WTC11 (cell line): Measurements from ENCODE around the gene B4GALT3. TPM values are rescaled to one million over a fixed set of nuclear protein-coding genes. Genes with fewer than 3 reads are reported as not detected.
A peak's percentile ranks its signal among the peaks of the same experiment; 100 is the strongest.

Source experiments
- ATF1 ChIP-seq: sonication (generic); formaldehyde crosslinking; IDR thresholded peaks from 2 replicates; pipeline ENCODE4 v1.8.1; 2023; ENCODE audit warnings: mild to moderate bottlenecking, moderate library complexity, missing genetic modification reagents
- CREM ChIP-seq: sonication (generic); formaldehyde crosslinking; IDR thresholded peaks from 2 replicates; pipeline ENCODE4 v1.8.1; 2022; ENCODE audit warnings: mild to moderate bottlenecking, missing genetic modification reagents, moderate library complexity
- GTF2I ChIP-seq: fragments of 250-450 bp; sonication (Bioruptor Pico); conservative IDR thresholded peaks from 2 replicates; pipeline ENCODE4 v1.4.0; 2021; ENCODE audit warnings: mild to moderate bottlenecking
- IRF2 ChIP-seq: sonication (generic); formaldehyde crosslinking; IDR thresholded peaks from 2 replicates; pipeline ENCODE4 v1.8.0; 2022; ENCODE audit warnings: low read depth, missing genetic modification reagents, borderline replicate concordance
- KAT7 ChIP-seq: sonication (generic); formaldehyde crosslinking; IDR thresholded peaks from 2 replicates; pipeline ENCODE4 v1.8.1; 2023; ENCODE audit warnings: missing genetic modification reagents, mild to moderate bottlenecking, borderline replicate concordance
- MYBL2 ChIP-seq: sonication (generic); formaldehyde crosslinking; IDR thresholded peaks from 2 replicates; pipeline ENCODE4 v1.8.1; 2023; ENCODE audit warnings: mild to moderate bottlenecking, moderate library complexity, missing genetic modification reagents
- NFATC4 ChIP-seq: fragments of 250-450 bp; sonication (Bioruptor Pico); IDR thresholded peaks from 2 replicates; pipeline ENCODE4 v1.9.0; 2021; ENCODE audit warnings: mild to moderate bottlenecking
- SOX15 ChIP-seq: fragments of 250-450 bp; sonication (Bioruptor Pico); IDR thresholded peaks from 2 replicates; pipeline ENCODE4 v1.9.0; 2021; ENCODE audit warnings: mild to moderate bottlenecking
- SP1 ChIP-seq: sonication (generic); formaldehyde crosslinking; conservative IDR thresholded peaks from 2 replicates; pipeline ENCODE4 v1.8.1; 2022; ENCODE audit warnings: missing genetic modification reagents
- TEAD4 ChIP-seq: sonication (generic); formaldehyde crosslinking; IDR thresholded peaks from 2 replicates; pipeline ENCODE4 v1.8.0; 2022; ENCODE audit warnings: mild to moderate bottlenecking, missing genetic modification reagents
- TP53 ChIP-seq: sonication (generic); formaldehyde crosslinking; IDR thresholded peaks from 2 replicates; pipeline ENCODE4 v1.8.1; 2023; ENCODE audit warnings: mild to moderate bottlenecking, missing genetic modification reagents
- ZNF232 ChIP-seq: sonication (generic); formaldehyde crosslinking; IDR thresholded peaks from 2 replicates; pipeline ENCODE4 v1.8.0; 2022; ENCODE audit warnings: mild to moderate bottlenecking, missing genetic modification reagents
- ZNF317 ChIP-seq: sonication (generic); formaldehyde crosslinking; IDR thresholded peaks from 2 replicates; pipeline ENCODE4 v1.8.1; 2023; ENCODE audit warnings: low read depth, mild to moderate bottlenecking, moderate library complexity, missing genetic modification reagents, borderline replicate concordance
- ZNF671 ChIP-seq: fragments of 250-450 bp; sonication (Bioruptor Pico); IDR thresholded peaks from 2 replicates; pipeline ENCODE4 v1.8.0; 2021; ENCODE audit warnings: mild to moderate bottlenecking
- total RNA-seq: library from RNA; stranded (reverse); gene quantifications from 3 replicates; pipeline ENCODE4 v1.2.3, GENCODE V29; 2021
- TF ChIP-seq, protein P1 (sequence below): sonication (generic); formaldehyde crosslinking; IDR thresholded peaks from 2 replicates; pipeline ENCODE4 v1.8.0; 2023; ENCODE audit warnings: missing genetic modification reagents, mild to moderate bottlenecking, borderline replicate concordance
- TF ChIP-seq, protein P2 (sequence below): sonication (generic); formaldehyde crosslinking; IDR thresholded peaks from 2 replicates; pipeline ENCODE4 v1.8.1; 2022; ENCODE audit warnings: low read depth, mild to moderate bottlenecking, moderate library complexity, missing genetic modification reagents, borderline replicate concordance
- TF ChIP-seq, protein P3 (sequence below): sonication (generic); formaldehyde crosslinking; IDR thresholded peaks from 2 replicates; pipeline ENCODE4 v1.8.1; 2022; ENCODE audit warnings: mild to moderate bottlenecking, moderate library complexity, missing genetic modification reagents
- TF ChIP-seq, protein P4 (sequence below): fragments of 250-450 bp; sonication (Bioruptor Pico); IDR thresholded peaks from 2 replicates; pipeline ENCODE4 v1.8.0; 2021; ENCODE audit warnings: mild to moderate bottlenecking
- TF ChIP-seq, protein P5 (sequence below): sonication (generic); formaldehyde crosslinking; IDR thresholded peaks from 2 replicates; pipeline ENCODE4 v1.8.0; 2023; ENCODE audit warnings: missing genetic modification reagents
- TF ChIP-seq, protein P6 (sequence below): sonication (generic); formaldehyde crosslinking; IDR thresholded peaks from 2 replicates; pipeline ENCODE4 v1.8.1; 2023; ENCODE audit warnings: mild to moderate bottlenecking, missing genetic modification reagents, moderate library complexity
- TF ChIP-seq, protein P7 (sequence below): sonication (generic); formaldehyde crosslinking; IDR thresholded peaks from 2 replicates; pipeline ENCODE4 v1.8.1; 2023; ENCODE audit warnings: mild to moderate bottlenecking, missing genetic modification reagents
- TF ChIP-seq, protein P8 (sequence below): sonication (generic); formaldehyde crosslinking; IDR thresholded peaks from 2 replicates; pipeline ENCODE4 v1.8.0; 2023; ENCODE audit warnings: mild to moderate bottlenecking, missing genetic modification reagents
- TF ChIP-seq, protein P9 (sequence below): sonication (generic); formaldehyde crosslinking; IDR thresholded peaks from 2 replicates; pipeline ENCODE4 v1.8.1; 2023; ENCODE audit warnings: mild to moderate bottlenecking, moderate library complexity, missing genetic modification reagents

The B4GALT3 gene
- total RNA-seq, 1 experiment from 2014 or later, result 40.1 TPM

DNA sequence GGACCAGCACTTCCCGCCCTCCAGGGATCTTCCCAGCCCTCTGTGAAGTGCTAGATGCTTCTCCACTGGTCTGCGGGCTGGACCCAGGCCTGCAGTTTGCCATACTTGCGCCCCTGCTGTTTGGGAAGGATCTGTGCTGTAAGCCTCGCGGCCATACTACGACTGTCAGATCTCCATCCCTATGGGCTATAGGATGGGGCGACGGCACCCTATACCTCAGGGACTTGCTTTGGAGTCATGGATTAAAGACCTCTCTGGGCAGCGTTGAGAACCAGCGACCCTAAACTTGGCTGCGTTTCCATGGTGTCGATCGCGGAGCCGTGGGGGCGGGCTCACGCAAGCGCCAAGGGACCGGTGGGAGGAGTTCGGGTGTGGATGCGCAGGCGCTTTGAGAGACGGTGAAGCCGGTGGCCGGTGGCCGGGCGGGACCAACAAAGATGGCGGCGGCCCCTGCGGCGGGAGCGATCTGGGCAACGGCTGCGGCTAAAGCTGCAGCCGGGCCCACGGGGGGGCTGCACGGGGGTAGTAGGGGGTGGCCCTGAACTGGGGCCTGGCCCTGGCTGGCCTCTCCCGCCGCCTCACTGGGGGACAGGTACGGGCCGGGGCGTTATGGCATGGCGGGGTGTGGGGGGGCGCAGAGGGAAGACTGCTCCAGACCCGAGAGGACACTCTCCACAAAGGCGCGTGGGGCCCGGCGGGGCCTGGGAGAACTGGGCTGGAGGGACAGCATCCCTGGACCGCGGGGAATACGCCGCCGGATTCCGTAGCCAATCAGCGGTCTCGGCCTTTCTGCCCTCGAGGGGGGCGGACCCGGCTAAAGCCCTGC is 18.0 kb downstream of the B4GALT3 start, which contains the start of gene USP21 (continued):
- TF ChIP-seq, protein P1, sequence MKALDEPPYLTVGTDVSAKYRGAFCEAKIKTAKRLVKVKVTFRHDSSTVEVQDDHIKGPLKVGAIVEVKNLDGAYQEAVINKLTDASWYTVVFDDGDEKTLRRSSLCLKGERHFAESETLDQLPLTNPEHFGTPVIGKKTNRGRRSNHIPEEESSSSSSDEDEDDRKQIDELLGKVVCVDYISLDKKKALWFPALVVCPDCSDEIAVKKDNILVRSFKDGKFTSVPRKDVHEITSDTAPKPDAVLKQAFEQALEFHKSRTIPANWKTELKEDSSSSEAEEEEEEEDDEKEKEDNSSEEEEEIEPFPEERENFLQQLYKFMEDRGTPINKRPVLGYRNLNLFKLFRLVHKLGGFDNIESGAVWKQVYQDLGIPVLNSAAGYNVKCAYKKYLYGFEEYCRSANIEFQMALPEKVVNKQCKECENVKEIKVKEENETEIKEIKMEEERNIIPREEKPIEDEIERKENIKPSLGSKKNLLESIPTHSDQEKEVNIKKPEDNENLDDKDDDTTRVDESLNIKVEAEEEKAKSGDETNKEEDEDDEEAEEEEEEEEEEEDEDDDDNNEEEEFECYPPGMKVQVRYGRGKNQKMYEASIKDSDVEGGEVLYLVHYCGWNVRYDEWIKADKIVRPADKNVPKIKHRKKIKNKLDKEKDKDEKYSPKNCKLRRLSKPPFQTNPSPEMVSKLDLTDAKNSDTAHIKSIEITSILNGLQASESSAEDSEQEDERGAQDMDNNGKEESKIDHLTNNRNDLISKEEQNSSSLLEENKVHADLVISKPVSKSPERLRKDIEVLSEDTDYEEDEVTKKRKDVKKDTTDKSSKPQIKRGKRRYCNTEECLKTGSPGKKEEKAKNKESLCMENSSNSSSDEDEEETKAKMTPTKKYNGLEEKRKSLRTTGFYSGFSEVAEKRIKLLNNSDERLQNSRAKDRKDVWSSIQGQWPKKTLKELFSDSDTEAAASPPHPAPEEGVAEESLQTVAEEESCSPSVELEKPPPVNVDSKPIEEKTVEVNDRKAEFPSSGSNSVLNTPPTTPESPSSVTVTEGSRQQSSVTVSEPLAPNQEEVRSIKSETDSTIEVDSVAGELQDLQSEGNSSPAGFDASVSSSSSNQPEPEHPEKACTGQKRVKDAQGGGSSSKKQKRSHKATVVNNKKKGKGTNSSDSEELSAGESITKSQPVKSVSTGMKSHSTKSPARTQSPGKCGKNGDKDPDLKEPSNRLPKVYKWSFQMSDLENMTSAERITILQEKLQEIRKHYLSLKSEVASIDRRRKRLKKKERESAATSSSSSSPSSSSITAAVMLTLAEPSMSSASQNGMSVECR (CRISPR knock-in tag), result no peak; the same call in 1 of the 2 replicates
- TF ChIP-seq, protein P2, sequence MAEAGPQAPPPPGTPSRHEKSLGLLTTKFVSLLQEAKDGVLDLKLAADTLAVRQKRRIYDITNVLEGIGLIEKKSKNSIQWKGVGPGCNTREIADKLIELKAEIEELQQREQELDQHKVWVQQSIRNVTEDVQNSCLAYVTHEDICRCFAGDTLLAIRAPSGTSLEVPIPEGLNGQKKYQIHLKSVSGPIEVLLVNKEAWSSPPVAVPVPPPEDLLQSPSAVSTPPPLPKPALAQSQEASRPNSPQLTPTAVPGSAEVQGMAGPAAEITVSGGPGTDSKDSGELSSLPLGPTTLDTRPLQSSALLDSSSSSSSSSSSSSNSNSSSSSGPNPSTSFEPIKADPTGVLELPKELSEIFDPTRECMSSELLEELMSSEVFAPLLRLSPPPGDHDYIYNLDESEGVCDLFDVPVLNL (CRISPR knock-in tag), result no peak
- TF ChIP-seq GTF2I (CRISPR knock-in tag) (no peak), ZNF317 (CRISPR knock-in tag) (no peak), TEAD4 (CRISPR knock-in tag) (no peak), SOX15 (CRISPR knock-in tag) (no peak), IRF2 (CRISPR knock-in tag) (no peak), KAT7 (CRISPR knock-in tag) (no peak), ATF1 (CRISPR knock-in tag) (no peak; the same call in 1 of the 2 replicates), CREM (CRISPR knock-in tag) (0 out of 2 replicates have a peak, but pooled peaks have one; percentile 24), SP1 (CRISPR knock-in tag) (peak; percentile 90), ZNF232 (CRISPR knock-in tag) (no peak), MYBL2 (peak; percentile 2; the same call in 1 of the 2 replicates), ZNF671 (no peak), TP53 (CRISPR knock-in tag) (no peak), NFATC4 (CRISPR knock-in tag) (0 out of 2 replicates have a peak, but pooled peaks have one; percentile 17)
- TF ChIP-seq, protein P3, sequence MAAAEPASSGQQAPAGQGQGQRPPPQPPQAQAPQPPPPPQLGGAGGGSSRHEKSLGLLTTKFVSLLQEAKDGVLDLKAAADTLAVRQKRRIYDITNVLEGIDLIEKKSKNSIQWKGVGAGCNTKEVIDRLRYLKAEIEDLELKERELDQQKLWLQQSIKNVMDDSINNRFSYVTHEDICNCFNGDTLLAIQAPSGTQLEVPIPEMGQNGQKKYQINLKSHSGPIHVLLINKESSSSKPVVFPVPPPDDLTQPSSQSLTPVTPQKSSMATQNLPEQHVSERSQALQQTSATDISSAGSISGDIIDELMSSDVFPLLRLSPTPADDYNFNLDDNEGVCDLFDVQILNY (CRISPR knock-in tag), result peak; percentile 65; the same call in 1 of the 2 replicates
- TF ChIP-seq, protein P4, sequence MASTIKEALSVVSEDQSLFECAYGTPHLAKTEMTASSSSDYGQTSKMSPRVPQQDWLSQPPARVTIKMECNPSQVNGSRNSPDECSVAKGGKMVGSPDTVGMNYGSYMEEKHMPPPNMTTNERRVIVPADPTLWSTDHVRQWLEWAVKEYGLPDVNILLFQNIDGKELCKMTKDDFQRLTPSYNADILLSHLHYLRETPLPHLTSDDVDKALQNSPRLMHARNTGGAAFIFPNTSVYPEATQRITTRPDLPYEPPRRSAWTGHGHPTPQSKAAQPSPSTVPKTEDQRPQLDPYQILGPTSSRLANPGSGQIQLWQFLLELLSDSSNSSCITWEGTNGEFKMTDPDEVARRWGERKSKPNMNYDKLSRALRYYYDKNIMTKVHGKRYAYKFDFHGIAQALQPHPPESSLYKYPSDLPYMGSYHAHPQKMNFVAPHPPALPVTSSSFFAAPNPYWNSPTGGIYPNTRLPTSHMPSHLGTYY (CRISPR knock-in tag), result 0 out of 2 replicates have a peak, but pooled peaks have one; percentile 59
- TF ChIP-seq, protein P5, sequence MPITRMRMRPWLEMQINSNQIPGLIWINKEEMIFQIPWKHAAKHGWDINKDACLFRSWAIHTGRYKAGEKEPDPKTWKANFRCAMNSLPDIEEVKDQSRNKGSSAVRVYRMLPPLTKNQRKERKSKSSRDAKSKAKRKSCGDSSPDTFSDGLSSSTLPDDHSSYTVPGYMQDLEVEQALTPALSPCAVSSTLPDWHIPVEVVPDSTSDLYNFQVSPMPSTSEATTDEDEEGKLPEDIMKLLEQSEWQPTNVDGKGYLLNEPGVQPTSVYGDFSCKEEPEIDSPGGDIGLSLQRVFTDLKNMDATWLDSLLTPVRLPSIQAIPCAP, result no peak
- TF ChIP-seq, protein P6, sequence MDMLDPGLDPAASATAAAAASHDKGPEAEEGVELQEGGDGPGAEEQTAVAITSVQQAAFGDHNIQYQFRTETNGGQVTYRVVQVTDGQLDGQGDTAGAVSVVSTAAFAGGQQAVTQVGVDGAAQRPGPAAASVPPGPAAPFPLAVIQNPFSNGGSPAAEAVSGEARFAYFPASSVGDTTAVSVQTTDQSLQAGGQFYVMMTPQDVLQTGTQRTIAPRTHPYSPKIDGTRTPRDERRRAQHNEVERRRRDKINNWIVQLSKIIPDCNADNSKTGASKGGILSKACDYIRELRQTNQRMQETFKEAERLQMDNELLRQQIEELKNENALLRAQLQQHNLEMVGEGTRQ (CRISPR knock-in tag), result no peak
- TF ChIP-seq, protein P7, sequence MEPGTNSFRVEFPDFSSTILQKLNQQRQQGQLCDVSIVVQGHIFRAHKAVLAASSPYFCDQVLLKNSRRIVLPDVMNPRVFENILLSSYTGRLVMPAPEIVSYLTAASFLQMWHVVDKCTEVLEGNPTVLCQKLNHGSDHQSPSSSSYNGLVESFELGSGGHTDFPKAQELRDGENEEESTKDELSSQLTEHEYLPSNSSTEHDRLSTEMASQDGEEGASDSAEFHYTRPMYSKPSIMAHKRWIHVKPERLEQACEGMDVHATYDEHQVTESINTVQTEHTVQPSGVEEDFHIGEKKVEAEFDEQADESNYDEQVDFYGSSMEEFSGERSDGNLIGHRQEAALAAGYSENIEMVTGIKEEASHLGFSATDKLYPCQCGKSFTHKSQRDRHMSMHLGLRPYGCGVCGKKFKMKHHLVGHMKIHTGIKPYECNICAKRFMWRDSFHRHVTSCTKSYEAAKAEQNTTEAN, result no peak
- TF ChIP-seq, protein P8, sequence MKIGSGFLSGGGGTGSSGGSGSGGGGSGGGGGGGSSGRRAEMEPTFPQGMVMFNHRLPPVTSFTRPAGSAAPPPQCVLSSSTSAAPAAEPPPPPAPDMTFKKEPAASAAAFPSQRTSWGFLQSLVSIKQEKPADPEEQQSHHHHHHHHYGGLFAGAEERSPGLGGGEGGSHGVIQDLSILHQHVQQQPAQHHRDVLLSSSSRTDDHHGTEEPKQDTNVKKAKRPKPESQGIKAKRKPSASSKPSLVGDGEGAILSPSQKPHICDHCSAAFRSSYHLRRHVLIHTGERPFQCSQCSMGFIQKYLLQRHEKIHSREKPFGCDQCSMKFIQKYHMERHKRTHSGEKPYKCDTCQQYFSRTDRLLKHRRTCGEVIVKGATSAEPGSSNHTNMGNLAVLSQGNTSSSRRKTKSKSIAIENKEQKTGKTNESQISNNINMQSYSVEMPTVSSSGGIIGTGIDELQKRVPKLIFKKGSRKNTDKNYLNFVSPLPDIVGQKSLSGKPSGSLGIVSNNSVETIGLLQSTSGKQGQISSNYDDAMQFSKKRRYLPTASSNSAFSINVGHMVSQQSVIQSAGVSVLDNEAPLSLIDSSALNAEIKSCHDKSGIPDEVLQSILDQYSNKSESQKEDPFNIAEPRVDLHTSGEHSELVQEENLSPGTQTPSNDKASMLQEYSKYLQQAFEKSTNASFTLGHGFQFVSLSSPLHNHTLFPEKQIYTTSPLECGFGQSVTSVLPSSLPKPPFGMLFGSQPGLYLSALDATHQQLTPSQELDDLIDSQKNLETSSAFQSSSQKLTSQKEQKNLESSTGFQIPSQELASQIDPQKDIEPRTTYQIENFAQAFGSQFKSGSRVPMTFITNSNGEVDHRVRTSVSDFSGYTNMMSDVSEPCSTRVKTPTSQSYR (CRISPR knock-in tag), result no peak
- TF ChIP-seq, protein P9, sequence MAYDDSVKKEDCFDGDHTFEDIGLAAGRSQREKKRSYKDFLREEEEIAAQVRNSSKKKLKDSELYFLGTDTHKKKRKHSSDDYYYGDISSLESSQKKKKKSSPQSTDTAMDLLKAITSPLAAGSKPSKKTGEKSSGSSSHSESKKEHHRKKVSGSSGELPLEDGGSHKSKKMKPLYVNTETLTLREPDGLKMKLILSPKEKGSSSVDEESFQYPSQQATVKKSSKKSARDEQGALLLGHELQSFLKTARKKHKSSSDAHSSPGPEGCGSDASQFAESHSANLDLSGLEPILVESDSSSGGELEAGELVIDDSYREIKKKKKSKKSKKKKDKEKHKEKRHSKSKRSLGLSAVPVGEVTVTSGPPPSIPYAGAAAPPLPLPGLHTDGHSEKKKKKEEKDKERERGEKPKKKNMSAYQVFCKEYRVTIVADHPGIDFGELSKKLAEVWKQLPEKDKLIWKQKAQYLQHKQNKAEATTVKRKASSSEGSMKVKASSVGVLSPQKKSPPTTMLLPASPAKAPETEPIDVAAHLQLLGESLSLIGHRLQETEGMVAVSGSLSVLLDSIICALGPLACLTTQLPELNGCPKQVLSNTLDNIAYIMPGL (CRISPR knock-in tag), result no peak
